Urothelium cell line (cell line): ENCODE measurements around the gene TACC2.

Experiments
- DNase-seq: peaks from one replicate; pipeline ENCODE4 v3.0.0; 2011; ENCODE audit warnings: low spot score, mixed read lengths
- FAIRE-seq: peaks from 2 replicates; lab custom pipeline; 2011; peaks lifted over from hg19 to GRCh38; lab: Jason Lieb, UNC

TACC2 gene

DNA sequence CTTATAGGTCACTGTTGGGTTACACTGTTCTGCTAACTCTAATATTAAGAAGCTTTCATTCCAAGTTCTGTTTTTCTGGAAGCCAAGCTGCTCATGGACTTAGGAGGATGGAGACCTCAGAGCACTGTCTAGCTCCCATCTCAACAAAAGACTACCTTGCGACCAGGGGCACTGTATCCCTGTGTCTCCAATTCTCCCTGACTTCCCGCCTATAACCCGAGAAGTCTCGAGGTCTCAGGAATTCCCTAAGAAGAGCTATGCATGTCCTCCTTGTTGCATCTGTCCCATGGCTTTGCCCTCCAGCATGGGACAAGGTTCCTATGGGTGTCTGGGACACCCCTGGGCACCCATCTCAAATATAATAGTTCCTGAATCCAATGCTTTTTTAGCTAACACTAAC lies 313.4 kb downstream of the TACC2 start:
- FAIRE-seq: no peak
- DNase-seq: no peak

DNA sequence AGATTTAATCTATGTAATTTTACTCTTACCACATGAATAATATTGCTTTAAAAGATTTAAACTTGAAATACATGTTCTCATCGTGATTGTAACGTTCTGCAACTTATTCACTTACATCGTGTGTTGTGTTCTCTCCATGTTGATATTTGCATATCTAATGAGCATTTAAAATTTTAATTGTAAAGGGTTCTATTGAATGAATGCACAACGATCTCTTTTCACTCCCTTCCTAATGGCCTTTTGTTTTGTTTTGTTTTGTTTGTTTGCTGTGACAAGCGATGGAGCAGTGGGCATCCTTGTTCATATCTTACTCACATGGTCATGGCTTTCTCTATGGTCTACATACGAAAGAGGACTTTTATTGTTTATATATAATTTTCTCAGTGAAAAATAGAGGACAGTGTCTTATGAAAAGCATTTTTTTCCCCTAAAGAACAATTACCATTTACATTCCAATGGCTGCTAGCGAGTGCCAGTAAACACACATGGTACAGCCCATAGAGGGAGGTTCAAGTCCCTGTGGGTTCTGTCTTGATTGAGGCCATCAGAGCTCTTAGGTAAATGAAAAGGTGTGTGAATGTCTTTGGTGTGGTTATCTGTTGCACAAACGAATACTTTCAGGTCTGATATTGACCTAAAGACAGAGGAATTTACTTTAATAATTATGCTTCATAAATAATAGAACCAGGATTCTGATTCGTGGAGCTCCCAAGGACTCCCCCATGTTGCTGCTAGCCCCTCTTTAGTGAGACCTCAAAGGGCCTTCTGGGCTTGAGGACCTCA lies 314.5 kb downstream of the TACC2 start:
- DNase-seq (no peak), FAIRE-seq (no peak)
